NOMO-1 treated with DMSO at 0.1 percent for 48 hours (cell line): Measurements from ENCODE around the gene GOLPH3L.
"Not testable (repeated sequence)": the region's sequence is repeated elsewhere in the genome, so short reads cannot be mapped to it uniquely, and the experiment has no call there.

Source experiments
- DNase-seq: peaks from one replicate; lab custom pipeline; 2025; ENCODE audit not compliant: unreplicated experiment; lab: John Stamatoyannopoulos, UW

The GOLPH3L gene

GRCh38 chr1:150660584-150660983, 36.4 kb downstream of the GOLPH3L start:
- no peak for DNase-seq

DNA sequence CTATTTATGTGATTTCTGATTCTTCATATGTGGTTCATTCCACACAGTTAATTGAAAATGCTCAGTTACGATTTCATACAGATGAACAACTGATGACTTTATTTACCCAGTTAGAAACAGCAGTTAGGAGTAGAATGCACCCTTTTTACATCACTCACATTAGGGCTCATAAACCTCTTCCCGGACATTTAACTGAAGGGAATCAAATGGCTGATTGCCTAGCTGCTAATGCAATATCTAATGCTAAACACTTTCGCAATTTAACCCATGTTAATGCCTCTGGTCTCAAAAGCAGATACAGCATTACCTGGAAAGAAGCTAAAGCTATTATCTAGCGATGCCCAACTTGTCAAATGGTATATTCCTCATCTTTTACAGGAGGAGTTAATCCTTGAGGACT, 39.9 kb downstream of the GOLPH3L start:
- not testable (repeated sequence) for DNase-seq

GRCh38 chr1:150654635-150655034, 42.3 kb downstream of the GOLPH3L start:
- not testable (repeated sequence) for DNase-seq

DNA sequence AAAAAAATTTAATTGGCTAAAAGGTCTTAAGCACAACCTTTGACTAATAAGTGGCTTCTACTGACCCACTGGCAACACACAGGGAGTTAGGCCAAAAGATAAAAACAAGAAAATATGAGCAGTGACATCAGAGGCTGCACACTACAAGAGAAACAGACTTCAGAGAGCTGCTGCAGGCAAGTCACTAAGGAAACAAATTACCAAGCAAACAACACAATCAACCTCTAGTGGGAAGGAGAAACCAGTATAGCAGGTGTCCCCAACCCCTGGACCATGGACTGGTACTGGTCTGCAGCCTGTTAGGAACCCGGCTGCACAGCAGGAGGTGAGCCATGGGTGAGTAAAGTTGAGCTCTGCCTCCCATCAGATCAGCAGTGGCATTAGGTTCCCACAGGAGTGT, 46.8 kb downstream of the GOLPH3L start:
- DNase-seq, result no peak

DNA sequence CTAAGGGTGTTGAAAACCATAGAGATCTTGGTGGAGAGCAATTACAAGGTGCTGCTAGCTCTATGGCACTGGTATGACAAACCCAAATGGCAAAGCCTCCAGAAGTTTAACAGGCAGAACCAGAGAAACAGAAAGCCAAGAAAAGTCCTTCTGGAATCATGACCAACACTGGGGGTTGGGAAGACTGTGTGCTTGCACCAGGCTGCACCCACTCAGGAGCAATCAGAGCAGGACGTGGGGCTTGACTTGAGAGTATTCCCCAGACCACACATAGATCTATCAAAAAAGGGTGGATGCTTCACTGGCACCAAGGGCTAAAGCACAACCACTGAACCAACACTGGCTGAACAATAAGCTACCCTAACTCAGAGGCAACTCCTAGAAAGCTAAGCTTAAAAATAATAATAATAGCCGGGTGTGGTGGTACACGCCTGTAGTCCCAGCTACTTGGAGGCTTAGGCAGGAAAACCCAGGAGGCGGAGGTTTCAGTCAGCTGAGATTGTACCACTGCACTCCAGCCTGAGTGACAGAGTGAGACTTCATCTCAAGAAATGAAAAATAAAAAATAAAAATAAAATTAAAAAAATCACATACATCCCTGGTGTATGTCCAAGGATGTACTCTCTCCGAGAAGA, 47.4 kb downstream of the GOLPH3L start:
- DNase-seq, result no peak

DNA sequence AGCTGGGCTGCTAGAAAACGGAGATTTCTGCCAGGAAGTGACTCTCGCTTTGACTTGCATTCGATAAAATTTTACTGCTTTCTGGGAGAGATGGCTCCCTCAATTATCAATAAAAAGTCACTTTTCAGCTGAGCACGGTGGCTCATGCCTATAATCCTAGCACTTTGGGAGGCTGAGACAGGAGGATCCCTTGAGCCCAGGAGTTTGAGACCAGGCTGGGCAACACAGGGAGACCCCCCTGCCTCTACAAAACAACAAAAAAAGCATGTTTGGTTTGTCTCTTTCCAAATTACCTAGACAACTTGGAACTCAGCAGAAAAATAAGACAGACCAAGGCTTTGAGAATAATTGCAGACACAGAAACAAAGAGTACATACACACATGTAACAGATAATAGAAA, 54.7 kb downstream of the GOLPH3L start:
- DNase-seq, result no peak

- DNase-seq, result not testable (repeated sequence)
Observed at GRCh38 chr1:150641126-150641815, 55.7 kb downstream of the GOLPH3L start.

DNA sequence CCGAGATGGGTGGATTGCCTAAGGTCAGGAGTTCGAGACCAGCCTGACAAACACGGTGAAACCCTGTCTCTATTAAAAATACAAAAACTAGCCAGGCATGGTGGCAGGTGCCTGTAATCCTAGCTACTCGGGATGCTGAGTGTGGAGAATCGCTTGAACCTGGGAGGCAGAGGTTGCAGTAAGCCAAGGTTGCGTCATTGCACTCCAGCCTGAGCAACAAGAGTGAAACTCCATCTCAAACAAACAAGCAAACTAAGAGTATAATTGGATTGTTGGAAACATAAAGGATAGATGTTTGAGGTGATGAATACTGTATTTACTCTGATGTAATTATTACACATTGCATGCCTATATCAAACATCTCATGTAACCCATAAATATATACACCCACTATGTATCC, 58.5 kb downstream of the GOLPH3L start:
- DNase-seq, result not testable (repeated sequence)

DNA sequence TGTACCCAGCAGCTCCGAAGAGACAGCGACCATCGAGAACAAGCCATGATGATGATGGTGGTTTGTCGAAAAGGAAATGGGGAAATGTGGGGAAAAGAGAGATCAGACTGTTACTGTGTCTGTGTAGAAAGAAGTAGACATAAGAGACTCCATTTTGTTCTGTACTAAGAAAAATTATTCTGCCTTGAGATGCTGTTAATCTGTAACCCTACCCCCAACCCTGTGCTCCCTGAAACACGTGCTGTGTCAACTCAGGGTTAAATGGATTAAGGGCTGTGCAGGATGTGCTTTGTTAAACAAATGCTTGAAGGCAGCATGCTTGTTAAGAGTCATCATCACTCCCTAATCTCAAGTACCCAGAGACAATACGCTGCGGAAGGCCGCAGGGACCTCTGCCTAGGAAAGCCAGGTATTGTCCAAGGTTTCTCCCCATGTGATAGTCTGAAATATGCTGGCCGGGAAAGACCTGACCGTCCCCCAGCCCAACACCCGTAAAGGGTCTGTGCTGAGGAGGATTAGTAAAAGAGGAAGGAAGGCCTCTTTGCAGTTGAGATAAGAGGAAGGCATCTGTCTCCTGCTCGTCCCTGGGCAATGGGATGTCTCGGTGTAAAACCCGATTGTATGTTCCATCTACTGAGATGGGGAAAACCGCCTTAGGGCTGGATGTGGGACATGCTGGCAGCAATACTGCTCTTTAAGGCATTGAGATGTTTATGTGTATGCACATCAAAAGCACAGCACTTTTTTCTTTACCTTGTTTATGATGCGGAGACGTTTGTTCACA, 61.9 kb downstream of the GOLPH3L start:
- not testable (repeated sequence) for DNase-seq

DNA sequence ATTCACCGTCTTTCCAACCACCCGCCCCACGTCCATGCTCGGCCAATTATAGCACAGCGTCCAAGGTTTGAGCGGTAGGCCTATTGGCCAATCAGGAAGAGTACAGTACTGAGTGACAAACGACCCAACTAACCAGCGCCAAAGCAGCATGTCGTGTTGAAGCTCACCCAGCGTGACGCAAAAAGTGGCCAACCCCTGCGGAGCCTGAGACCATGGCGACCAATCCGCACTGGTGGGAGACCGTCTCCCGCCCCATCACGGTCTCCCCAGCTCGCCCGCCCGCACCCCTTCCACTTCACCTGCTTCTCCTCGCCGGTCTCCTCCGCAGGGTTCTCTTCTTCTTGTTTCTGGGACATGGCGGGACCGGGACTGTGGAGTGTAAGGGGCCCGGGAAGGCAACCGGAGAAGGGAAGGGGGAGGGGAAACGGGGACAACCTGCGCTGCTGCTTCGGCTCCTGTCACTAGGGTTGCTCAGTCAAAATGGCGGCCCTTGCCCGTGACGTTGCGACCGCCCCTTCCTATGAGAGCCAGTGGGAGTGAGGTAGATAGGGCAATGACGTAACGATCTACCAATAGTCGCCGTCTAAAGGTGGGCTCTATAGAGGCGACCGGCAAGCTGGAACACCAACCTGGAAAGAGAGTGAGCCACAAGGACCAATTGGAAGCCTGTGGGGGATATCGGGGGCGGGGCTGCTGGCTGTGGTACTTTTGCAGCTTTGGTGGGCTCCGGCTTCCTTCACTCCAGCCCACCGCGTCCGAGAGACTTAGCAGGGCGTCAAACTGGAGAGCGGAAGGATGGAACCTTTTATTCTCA, 67.6 kb downstream of the GOLPH3L start, which contains the start of gene ENSA:
Gene ENSA (minus strand): TSS at position 498 of the 814 bp plus-strand sequence. CDS start 142 bp downstream, at position 356.
- DNase-seq, result peak; percentile 99

GRCh38 chr1:150628766-150629114, 68.2 kb downstream of the GOLPH3L start:
- no peak for DNase-seq

DNA sequence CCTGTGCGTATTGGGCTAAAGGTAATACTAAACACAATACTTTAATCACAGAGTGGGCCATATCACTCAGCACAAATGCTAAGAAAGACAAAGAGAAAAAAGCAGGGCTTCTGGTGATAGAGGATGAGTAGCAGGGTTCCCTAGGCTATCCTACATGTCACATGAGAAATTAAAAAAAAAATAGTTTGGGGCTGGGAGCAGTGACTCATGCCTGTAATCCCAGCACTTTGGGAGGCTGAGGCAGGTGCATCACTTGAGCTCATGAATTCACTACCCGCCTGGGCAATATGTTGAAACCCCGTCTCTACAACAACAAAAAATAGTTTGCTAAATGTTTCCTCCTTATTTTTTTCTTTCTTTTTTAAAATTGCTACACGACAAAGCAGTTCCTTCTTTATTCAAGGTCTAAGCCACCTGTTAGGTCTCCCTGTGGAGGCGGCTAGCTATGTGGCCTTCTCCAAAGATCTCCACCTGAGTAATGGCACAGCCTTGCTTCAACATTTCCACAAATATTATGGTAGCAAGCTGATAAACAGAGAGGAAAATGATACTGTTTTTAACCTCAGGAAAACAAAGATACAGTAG, 69.0 kb downstream of the GOLPH3L start:
- DNase-seq, result no peak

GRCh38 chr1:150626150-150626549, 70.8 kb downstream of the GOLPH3L start:
- DNase-seq, result no peak

GRCh38 chr1:150624546-150624945, 72.4 kb downstream of the GOLPH3L start:
- DNase-seq, result not testable (repeated sequence)

DNA sequence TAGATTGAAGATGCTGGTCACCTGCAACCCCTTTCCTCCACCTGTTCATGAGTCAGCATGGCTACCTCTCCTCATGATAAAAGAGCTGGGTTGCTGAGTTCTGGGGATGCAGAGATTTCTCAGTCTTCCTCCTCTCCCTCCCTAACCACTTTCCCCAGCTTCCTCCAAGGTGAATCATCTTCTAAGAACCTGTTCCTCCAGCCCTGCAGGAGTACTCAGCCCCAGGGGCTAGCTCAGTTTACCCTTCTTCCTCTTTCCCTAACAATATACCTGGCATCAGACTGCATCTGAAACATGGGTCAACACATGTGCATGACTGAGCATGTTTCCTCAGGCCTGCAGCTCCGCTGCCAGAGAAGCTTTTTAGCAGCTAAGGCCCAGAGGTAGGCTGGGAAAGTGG, 72.8 kb downstream of the GOLPH3L start:
- not testable (repeated sequence) for DNase-seq

- DNase-seq, result no peak
Observed at GRCh38 chr1:150622303-150622975, 74.5 kb downstream of the GOLPH3L start.

- DNase-seq, result peak; percentile 61
Observed at GRCh38 chr1:150621497-150622302, 75.3 kb downstream of the GOLPH3L start.

GRCh38 chr1:150620919-150621318, 76.0 kb downstream of the GOLPH3L start:
- DNase-seq, result no peak
